ENCODE data around the gene METTL21A. TPM values are rescaled to one million over a fixed set of nuclear protein-coding genes. Genes with fewer than 3 reads are reported as not detected.

Gene METTL21A
- total and polyA plus RNA-seq, 11 donors = 10.2 to 27.6 (median 14.6) TPM

DNA sequence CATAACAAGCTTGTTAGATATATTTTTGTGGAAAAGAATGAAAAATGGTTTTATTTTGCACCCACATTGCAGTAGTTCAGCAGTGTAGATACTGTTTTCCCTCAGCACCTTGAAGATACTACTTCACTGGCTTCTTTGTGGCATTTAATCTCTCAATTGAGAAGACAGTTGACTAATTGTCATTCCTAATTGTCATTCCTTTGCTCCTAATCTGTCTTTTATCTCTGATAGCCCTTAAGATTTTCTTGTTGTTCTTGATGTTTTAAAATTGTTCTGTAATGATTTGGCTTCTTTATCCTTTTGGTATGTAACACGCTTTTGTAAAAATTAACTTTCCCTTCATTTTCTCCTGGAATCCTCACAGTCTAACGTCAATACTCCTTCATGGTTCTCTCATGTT is 48.2 kb upstream of the METTL21A start:
- intact Hi-C loops (cut with DNase I) = no loop called here
- WGBS, 4 donors = 48 to 94% (median 90%) methylated on average over 1 to 2 of the region's 2 CpGs
- no peaks in the 10 kb centered on the region for H3K9me3 ChIP-seq
- ATAC-seq = no peak
- no peaks in the 10 kb centered on the region for H3K36me3 ChIP-seq
- no peak for DNase-seq
- TF ChIP-seq, protein P1, sequence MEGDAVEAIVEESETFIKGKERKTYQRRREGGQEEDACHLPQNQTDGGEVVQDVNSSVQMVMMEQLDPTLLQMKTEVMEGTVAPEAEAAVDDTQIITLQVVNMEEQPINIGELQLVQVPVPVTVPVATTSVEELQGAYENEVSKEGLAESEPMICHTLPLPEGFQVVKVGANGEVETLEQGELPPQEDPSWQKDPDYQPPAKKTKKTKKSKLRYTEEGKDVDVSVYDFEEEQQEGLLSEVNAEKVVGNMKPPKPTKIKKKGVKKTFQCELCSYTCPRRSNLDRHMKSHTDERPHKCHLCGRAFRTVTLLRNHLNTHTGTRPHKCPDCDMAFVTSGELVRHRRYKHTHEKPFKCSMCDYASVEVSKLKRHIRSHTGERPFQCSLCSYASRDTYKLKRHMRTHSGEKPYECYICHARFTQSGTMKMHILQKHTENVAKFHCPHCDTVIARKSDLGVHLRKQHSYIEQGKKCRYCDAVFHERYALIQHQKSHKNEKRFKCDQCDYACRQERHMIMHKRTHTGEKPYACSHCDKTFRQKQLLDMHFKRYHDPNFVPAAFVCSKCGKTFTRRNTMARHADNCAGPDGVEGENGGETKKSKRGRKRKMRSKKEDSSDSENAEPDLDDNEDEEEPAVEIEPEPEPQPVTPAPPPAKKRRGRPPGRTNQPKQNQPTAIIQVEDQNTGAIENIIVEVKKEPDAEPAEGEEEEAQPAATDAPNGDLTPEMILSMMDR (IDR thresholded peaks at IDR 0.05) = no peak
- TF ChIP-seq POLR2A (IDR thresholded peaks at IDR 0.05) = no peak
- H3K27me3 ChIP-seq = no peaks in the 10 kb centered on the region
- no peak overlapping the region for H3K27ac ChIP-seq
- peaks cover 0 to 16% (median 6%) of the 10 kb centered on the region in 12 donors for H3K4me1 ChIP-seq
- no peak overlapping the region for H3K4me3 ChIP-seq

DNA sequence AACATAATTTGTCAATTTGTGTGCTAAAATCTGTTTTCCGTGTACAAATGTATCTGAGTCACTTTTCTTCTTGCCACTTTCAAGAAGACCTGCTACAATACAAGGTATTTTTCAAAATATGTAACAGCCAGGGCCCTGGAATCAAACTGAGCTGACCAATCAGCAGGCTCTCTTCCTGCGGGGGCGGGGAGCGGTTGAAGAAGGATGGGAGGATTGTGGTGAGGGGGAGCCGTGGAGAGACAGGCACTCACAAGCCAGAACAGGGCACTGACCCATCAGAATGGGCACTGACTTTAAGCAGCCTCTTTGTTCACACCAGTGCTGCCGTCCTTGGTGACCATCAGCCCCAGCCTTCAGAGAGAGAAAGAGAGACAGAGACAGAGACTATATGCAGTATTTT is 45.7 kb upstream of the METTL21A start:
- DNase-seq (no peak), ATAC-seq (no peak)
- H3K9me3 ChIP-seq = no peaks in the 10 kb centered on the region
- no peak for TF ChIP-seq POLR2A (IDR thresholded peaks at IDR 0.05)
- TF ChIP-seq, protein P1 (IDR thresholded peaks at IDR 0.05) = no peak
- no peaks in the 10 kb centered on the region for H3K27me3 ChIP-seq
- no peaks in the 10 kb centered on the region for H3K36me3 ChIP-seq
- no peaks in the 10 kb centered on the region for H3K4me1 ChIP-seq
- intact Hi-C loops (cut with DNase I) = no loop called here
- no peak overlapping the region for H3K27ac ChIP-seq
- no peak overlapping the region for H3K4me3 ChIP-seq
- 70 to 74% (median 71%) methylated on average over 6 of the region's 6 CpGs for WGBS, 4 donors

DNA sequence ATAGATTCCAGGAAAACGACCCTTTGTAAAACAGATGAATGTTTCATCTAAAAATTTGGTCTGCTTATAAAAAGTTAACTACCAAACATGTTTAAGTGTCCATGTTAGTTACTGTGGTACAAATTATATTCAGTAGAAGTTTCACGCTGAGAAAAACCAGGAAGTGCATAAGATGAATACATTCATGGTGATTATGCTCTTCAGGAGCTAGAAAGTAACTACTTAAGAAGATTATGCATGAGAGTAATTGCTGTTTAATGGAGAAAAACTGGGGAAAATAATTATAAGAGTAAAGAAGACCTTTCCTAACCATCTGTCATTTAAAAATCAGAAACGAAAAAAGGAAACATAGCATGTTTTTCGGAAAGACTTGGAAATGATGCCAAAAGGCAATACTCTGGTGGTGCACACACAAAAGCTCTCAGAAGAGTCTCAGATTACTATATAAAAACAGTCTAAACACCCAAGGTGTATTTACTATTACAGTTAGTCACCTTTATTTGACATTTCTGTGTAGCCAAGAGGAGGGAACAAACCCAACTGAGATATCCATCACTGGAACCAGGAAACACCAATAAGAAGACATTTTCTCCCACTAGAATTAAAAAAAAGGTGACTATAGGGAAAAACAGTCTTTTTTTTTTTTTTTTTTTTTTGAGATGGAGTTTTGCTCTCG is 38.8 kb upstream of the METTL21A start:
- Histone ChIP-seq H3K27me3 (no peaks in the 10 kb centered on the region), H3K4me3 (no peak overlapping the region), H3K27ac (no peak overlapping the region), H3K36me3 (no peaks in the 10 kb centered on the region), H3K9me3 (no peaks in the 10 kb centered on the region), H3K4me1 (no peaks in the 10 kb centered on the region)
- no peak for DNase-seq
- intact Hi-C loops (cut with DNase I) = no loop called here
- TF ChIP-seq, protein P1 (IDR thresholded peaks at IDR 0.05) = no peak
- TF ChIP-seq POLR2A (IDR thresholded peaks at IDR 0.05) = no peak
- WGBS, 4 donors = 58 to 76% (median 69%) methylated on average over 5 of the region's 5 CpGs
- ATAC-seq = no peak

DNA sequence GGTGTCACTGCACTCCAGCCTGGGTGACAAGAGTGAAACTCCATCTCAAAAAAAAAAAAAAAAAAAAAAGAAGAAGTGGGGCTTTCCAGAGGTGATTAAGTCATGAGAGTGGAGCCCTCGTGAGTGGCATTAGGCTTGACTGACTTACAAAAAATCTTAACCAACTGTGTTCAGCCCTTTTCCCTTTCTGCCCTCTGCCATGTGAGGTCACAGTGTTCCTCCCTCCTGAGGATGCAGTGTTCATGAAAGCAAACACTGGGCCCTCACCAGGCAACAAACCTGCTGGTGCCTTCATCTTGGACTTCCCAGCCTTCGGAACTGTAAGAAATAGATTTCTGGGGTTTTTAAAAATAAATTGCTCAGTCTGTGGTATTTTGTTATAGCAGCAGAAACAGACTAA is 37.0 kb upstream of the METTL21A start:
- H3K4me1 ChIP-seq = no peaks in the 10 kb centered on the region
- TF ChIP-seq, protein P1 (IDR thresholded peaks at IDR 0.05) = no peak
- no peak for TF ChIP-seq POLR2A (IDR thresholded peaks at IDR 0.05)
- no peak overlapping the region for H3K4me3 ChIP-seq
- no peaks in the 10 kb centered on the region for H3K9me3 ChIP-seq
- no peak for DNase-seq
- WGBS, 4 donors = 79 to 83% (median 81%) methylated on average over 2 of the region's 2 CpGs
- no peaks in the 10 kb centered on the region for H3K27me3 ChIP-seq
- ATAC-seq = no peak
- no peaks in the 10 kb centered on the region for H3K36me3 ChIP-seq
- no peak overlapping the region for H3K27ac ChIP-seq
- intact Hi-C loops (cut with DNase I) = no loop called here

Measured in heart left ventricle (tissue), 16 donors.